Measurements from ENCODE around the gene DDC.

The DDC gene

DNA sequence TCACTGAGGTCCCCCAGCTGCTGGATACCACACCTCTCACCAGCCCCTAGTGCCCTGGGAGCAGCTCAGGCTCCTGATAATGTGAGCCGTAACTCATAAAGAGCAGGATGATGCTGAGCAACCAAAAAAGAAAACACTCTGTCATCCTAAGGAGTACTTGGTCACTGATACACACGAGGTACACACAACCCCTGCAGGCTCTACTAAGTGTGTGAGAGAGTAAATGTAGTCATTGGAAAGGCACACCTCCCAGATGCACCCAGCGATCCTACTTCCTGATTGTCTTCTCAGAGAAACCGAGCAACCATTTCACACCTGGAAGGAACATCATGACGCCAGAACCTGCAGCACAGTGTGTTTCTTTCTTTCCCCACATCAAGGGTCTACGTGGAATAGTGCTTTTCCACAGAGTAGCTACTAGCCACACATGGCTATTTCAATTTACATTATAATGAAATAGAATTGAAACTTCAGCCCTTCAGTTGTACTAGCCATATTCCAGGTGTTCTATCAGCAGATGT, 149.3 kb downstream of the DDC start:
- TF ChIP-seq, protein P1, sequence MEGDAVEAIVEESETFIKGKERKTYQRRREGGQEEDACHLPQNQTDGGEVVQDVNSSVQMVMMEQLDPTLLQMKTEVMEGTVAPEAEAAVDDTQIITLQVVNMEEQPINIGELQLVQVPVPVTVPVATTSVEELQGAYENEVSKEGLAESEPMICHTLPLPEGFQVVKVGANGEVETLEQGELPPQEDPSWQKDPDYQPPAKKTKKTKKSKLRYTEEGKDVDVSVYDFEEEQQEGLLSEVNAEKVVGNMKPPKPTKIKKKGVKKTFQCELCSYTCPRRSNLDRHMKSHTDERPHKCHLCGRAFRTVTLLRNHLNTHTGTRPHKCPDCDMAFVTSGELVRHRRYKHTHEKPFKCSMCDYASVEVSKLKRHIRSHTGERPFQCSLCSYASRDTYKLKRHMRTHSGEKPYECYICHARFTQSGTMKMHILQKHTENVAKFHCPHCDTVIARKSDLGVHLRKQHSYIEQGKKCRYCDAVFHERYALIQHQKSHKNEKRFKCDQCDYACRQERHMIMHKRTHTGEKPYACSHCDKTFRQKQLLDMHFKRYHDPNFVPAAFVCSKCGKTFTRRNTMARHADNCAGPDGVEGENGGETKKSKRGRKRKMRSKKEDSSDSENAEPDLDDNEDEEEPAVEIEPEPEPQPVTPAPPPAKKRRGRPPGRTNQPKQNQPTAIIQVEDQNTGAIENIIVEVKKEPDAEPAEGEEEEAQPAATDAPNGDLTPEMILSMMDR (IDR thresholded peaks at IDR 0.05; ENCODE audit: low read depth, low read length, missing control alignments), result no peak
- in situ Hi-C loops (cut with HindIII; ENCODE audit: low sequenced_read_pairs), result no loop called here
- DNase-seq (ENCODE audit: low read depth), result no peak
- H3K4me3 ChIP-seq (ENCODE audit: low read depth, low read length), result no peak overlapping the region

DNA sequence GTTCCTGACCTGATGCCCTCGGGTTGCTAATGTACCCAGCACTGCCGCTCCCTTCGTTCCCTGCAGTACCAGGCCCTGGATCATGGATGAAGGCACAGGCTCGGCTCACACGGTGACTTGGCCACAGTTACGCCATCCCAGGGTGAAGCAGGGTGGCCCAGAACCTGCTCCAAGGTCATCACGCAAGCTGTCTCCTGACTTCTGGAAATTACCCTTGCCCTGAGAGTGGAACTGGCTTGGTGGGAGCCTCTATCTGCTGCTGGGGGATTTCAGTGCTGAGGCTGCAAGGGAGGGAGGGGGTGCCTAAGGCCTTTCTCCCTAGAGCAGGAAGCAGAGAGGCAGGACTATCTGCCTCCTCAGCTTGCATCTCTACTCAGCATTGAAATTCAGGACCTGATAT, 151.6 kb downstream of the DDC start:
- no peak overlapping the region for H3K4me3 ChIP-seq (ENCODE audit: low read depth, low read length)
- no peak for DNase-seq (ENCODE audit: low read depth)
- in situ Hi-C loops (cut with HindIII; ENCODE audit: low sequenced_read_pairs), result no loop called here
- TF ChIP-seq, protein P1 (IDR thresholded peaks at IDR 0.05; ENCODE audit: low read depth, low read length, missing control alignments), result no peak

DNA sequence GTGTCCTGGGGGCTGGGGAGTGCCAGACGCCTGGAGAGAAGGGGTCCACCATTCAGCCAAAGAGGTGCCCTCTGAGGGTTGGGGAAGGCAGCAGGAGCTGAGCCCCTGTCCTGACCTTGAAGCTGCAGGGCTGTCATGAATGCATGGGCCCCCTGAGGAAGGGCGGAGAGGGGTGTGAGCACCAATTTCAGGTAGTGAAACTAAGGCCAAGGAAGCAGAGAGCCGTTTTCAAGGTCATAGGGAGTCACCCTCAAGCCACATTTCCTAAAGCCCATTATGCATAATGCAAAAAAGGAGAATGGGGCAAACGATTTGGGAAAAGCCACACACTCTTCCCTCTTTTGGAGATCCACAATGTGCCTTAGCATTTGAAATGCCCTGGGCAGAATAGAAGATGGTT, 152.2 kb downstream of the DDC start:
- in situ Hi-C loops (cut with HindIII; ENCODE audit: low sequenced_read_pairs), result no loop called here
- no peak overlapping the region for H3K4me3 ChIP-seq (ENCODE audit: low read depth, low read length)
- no peak for DNase-seq (ENCODE audit: low read depth)
- TF ChIP-seq, protein P1 (IDR thresholded peaks at IDR 0.05; ENCODE audit: low read depth, low read length, missing control alignments), result no peak

DNA sequence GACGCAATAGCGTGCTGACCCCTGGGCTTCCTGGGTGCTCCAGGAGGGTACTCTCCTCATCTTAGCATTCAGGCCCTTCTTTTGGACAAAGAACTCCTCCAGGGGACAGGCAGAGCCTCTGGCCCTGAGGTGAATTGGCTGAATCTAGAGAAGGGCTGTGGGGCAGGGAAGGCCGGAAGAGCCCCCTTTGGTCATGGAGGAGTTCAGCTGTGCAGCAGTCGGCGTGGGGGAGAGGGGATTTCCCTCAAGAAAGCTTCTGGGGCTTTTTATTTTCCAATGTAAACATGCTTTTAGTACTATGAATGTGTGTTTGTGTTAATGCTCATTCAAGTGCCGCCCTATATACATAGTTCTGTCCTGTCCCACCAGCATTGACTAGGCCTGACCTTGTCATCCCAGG, 153.9 kb downstream of the DDC start:
- in situ Hi-C loops (cut with HindIII; ENCODE audit: low sequenced_read_pairs), result no loop called here
- H3K4me3 ChIP-seq (ENCODE audit: low read depth, low read length), result no peak overlapping the region
- TF ChIP-seq, protein P1 (IDR thresholded peaks at IDR 0.05; ENCODE audit: low read depth, low read length, missing control alignments), result no peak
- no peak for DNase-seq (ENCODE audit: low read depth)

DNA sequence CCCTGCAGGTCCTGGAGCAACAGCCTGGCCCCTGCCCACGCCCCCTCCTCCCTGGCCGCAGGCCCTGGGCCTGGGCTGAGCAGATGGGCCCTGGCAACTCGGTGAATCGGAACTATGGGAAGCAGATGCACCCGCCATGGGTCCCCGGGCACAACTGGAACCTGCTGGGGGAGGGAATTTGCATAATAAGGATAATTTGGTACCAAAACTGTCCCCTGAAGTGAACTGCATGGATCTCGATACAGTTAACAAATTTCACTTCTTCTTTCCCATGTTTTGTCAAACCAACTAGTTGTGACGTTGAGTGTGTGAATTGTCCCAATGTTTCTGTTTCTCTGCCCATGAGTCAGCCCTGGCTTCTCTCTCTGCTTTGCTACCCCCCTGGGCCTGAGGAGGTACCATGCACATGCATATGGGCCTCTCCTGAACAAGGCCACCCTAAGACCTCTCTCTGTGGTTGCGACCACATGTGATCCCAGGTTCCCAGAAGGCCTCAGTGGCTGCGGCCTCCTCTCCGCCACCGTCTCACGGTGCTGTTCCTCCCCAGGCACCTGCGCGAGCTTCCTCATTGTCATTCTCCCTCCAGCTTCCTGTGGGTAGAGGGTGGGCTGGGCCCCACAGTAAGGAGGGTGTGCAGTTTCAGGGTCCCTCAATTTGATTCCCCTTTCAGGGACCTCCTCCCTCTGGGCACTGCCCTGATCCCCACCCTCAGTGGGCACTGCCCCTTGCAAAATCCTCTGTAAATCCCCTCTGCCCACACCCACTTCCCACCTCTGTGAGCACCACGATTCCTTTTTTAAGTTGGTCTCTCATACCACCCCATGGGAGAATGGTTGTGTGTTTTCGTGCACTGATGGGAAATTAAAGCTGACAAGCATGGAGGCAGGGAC, 155.1 kb downstream of the DDC start:
- in situ Hi-C loops (cut with HindIII; ENCODE audit: low sequenced_read_pairs), result no loop called here
- DNase-seq (ENCODE audit: low read depth), result no peak
- H3K4me3 ChIP-seq (ENCODE audit: low read depth, low read length), result no peak overlapping the region
- TF ChIP-seq, protein P1 (IDR thresholded peaks at IDR 0.05; ENCODE audit: low read depth, low read length, missing control alignments), result no peak
